HG02642 (cell line): ENCODE results near the gene SLC66A2.

ENCODE experiments used
- ATAC-seq: cut with Tn5 transposase; IDR thresholded peaks from one replicate; pipeline ENCODE4 v1.9.1; 2021; ENCODE audit warnings: mild to moderate bottlenecking; ENCODE audit not compliant: unreplicated experiment, poor library complexity

SLC66A2 gene

GRCh38 chr18:79910563-79911343 is 40.7 kb downstream of the SLC66A2 start:
- no peak for ATAC-seq

DNA sequence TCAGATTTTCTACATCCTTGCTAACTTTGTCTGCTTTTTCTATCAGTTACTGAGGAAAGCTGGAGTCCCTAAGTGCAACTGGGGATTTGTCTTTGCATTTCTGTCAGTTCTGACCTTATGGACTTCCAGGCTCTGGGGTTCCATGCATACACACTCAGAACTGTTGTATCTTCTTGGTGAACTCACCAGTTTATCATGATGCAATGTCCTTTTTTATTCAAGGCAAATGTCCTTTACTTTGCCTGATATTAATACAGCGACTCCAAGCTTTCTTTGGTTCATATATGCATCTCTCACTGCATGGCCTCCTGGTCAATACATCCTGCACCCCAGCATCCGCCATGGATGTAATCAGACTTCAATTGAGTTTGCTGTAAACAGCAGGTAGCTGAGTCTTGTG is 44.7 kb downstream of the SLC66A2 start:
- ATAC-seq = no peak

DNA sequence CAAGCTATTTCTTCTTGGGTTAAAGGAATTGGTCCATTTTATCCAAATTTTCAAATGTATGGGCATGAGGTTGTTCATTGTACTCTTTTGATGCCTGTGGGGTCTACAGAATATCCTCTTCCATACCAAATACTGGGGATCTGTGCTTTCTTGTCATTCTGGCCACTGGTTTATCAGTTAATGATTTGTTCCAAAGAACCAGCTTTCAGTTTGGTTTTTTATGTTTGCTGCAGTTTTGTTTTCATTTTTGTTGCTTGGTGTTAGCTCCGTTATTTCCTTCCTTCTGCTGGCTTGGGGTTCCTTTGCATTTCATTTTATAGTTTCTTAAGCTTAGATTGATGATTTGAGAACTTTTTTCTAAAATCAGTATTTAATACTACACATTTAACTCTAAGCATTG is 45.5 kb downstream of the SLC66A2 start:
- ATAC-seq = no peak

- no peak for ATAC-seq
Measured at GRCh38 chr18:79905389-79905911, 46.0 kb downstream of the SLC66A2 start.

DNA sequence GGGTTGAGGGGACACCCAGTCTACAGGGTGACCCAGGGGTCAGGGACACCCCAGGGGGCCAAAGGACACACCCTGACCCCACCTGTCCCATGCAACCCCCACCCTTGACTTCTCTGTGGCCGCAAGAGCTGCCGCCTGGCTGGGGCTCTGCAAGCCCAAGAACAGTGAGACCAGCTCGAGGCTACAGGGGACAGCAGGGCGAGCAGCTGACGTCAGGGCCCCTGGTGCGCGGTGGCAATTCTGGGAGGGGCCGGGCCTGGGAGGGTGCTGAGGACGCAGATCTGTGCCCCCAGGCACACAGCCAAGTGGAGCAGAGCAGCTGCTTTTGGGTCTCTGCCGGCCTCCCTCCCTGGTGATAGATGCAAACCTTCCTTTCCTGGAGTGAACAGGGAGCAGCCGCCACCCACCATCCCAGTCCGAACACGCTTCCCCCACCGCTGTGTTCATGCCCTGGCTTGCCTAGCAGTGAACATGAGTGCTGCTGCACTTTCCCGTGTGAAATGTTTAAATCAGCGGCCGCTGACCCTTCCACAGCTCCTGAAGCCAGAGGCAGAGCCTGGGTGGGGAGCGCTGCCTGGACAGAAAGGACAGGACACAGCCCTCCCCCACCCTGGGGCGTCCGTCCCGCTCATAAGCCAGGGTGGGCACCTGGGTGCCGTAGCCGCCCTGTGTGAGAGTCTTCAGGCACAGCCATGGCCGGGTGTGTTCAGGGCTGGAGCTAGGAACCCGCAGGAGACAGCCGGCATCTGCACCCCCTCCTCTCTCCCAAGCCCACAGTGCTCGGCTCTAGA is 46.9 kb downstream of the SLC66A2 start:
- no peak for ATAC-seq

DNA sequence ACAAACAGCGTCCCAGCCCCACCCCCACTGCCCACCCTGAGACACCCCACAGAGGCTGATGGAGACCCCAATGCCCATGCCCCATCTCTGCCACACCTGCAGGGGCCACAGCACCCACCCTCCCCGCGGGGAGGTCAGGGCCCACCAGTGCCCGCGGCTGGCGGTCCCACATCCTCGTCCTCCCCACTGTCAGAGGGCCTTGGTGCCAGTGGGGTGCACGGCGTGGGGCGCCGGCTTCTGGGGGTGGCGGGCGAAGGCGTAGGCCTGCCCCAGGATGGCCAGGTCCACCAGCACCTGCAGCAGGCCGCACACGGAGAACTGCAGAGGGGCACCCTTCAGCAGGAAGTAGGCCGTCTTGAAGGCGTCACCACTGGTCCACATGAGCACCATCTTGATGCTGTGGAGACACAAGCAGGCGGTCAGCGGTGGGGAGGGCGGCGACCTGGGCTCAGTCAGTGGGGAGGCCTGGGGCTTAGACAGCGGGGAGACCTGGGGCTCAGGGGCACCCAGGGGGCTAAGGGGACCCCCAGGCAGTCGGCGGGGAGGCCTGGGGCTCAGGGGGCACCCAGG is 47.6 kb downstream of the SLC66A2 start:
- ATAC-seq = no peak

DNA sequence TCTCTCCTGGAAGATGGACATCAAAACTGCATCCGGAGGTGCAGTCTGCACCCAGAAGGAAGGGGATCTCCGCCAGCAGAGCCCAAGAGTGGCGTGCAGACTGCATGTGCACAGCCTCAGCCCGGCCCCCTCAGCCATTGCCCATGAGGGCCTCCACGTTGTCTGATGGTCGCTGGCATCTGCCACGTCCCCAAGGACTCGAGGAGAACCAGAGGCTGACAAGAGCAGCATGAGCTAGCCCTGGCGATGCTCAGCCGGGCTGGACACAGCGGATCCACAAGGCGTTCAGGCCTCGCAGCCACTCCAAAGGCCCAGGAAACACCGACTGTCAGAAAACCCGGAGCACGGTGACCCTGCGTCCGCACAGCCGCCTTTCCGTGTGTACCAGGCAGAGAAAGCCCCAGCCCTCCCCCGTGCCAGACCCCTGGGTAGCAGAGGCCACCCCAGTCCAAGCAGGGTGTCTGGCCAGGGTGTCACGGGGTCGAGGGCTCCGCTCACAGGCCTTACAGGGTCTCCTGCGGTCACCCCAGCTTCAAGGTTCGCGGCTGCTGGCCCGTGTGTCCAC is 48.3 kb downstream of the SLC66A2 start:
- no peak for ATAC-seq

DNA sequence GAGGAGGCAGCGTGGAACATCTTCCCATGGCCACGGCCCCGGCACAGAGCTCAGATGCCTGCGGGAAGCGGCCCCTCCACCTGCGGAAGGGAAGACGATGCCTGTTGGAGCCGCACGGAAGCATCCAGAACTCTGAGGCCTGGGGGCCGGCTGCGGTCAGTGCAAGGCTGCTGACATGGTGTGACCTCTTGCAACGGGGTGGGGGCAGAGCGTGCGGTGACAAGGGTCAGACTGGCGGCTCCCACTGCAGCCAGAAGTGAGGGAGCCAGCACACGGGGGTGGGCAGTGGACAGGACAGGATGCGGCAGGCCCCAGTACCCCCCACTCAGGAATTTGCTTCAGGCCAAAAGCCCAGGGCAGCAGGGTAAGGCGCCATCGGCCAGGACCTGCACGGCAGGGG is 48.8 kb downstream of the SLC66A2 start:
- no peak for ATAC-seq

- no peak for ATAC-seq
Measured at GRCh38 chr18:79902075-79902474, 49.4 kb downstream of the SLC66A2 start.

GRCh38 chr18:79901665-79902064 is 49.8 kb downstream of the SLC66A2 start:
- no peak for ATAC-seq

- no peak for ATAC-seq
Measured at GRCh38 chr18:79900610-79901570, 50.6 kb downstream of the SLC66A2 start.

- no peak for ATAC-seq
Measured at GRCh38 chr18:79899609-79900445, 51.6 kb downstream of the SLC66A2 start.

DNA sequence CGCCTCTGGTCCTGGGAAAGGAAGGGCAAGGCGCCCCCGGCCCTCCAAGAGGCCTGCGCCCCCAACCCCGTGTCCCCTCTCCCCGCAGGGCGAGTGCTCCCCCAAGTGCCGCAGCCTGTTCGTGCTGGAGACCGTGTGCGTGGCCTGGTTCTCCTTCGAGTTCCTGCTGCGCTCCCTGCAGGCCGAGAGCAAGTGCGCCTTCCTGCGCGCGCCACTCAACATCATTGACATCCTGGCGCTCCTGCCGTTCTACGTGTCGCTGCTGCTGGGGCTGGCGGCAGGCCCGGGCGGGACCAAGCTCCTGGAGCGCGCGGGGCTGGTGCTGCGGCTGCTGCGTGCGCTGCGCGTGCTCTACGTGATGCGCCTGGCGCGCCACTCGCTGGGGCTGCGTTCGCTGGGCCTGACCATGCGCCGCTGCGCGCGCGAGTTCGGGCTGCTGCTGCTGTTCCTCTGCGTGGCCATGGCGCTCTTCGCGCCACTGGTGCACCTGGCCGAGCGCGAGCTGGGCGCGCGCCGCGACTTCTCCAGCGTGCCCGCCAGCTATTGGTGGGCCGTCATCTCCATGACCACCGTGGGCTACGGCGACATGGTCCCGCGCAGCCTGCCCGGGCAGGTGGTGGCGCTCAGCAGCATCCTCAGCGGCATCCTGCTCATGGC is 52.4 kb downstream of the SLC66A2 start:
- ATAC-seq = no peak

GRCh38 chr18:79897940-79898625 is 53.4 kb downstream of the SLC66A2 start:
- no peak for ATAC-seq

DNA sequence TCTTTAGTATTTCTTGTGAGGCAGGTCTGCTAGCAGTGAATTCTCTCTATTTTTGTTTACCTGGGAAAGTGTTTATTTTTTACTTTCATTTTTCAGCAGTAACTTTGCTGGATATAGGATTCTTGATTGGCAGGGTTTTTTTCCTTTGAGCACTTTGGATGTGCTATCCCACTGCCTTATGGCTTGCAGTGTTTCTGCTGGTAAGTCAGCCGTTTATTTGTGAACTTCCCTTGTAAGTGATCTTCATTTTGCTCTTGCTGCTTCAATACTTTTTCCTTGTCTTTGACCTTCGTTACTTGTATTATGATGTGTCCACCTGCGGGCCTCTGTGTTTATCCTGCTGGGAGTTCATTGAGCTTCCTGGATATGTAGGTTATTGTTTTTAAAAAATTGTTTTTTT is 54.7 kb downstream of the SLC66A2 start:
- ATAC-seq = no peak

GRCh38 chr18:79890674-79891073 is 60.8 kb downstream of the SLC66A2 start:
- no peak for ATAC-seq

- no peak for ATAC-seq
Measured at GRCh38 chr18:79889569-79889968, 61.9 kb downstream of the SLC66A2 start.

DNA sequence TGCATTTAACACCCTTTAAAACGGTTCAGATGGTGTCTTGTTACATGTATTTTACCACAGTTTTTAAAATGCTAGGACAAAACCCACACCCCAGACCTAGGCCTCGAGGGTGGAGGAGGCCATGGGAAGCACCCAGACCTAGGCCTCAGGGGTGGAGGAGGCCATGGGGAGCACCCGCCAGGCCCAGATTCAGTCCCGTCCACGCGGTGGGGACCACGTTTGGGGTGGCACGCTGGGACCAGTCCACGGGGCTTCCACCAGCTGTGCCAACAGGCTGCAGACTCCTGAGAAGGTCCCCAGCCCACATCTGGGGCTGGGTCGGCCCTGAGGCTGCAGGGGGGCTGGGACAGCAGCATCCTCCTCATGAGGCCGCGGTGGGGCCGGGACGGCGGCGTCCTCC is 63.4 kb downstream of the SLC66A2 start:
- no peak for ATAC-seq
